Fibroblast of mammary gland (primary cell): ENCODE measurements around the gene UBR2.

ENCODE experiments used
- DNase-seq: peaks from one replicate; pipeline ENCODE4 v3.0.0-alpha.2; 2010; ENCODE audit warnings: low read depth
- H3K4me3 ChIP-seq: 2 replicates; pipeline ENCODE4 v1.5.1; 2011; ENCODE audit warnings: low read depth, mild to moderate bottlenecking, low read length, moderate library complexity; ENCODE audit not compliant: control insufficient read depth
- CTCF ChIP-seq: conservative IDR thresholded peaks from 2 replicates; pipeline ENCODE4 v1.5.1; 2011; ENCODE audit warnings: low read depth, low read length, inconsistent platforms; ENCODE audit not compliant: control insufficient read depth, insufficient read depth

Gene UBR2

GRCh38 chr6:42618105-42618504, 54.3 kb downstream of the UBR2 start:
- H3K4me3 ChIP-seq: no peak overlapping the region
- no peak for TF ChIP-seq CTCF
- DNase-seq: no peak

GRCh38 chr6:42618686-42619085, 54.9 kb downstream of the UBR2 start:
- no peak for TF ChIP-seq CTCF
- no peak overlapping the region for H3K4me3 ChIP-seq
- peak; percentile 94 for DNase-seq

- TF ChIP-seq CTCF: no peak
- DNase-seq: no peak
- no peak overlapping the region for H3K4me3 ChIP-seq
These were observed 56.1 kb downstream of the UBR2 start for GRCh38 chr6:42619963-42620362.

DNA sequence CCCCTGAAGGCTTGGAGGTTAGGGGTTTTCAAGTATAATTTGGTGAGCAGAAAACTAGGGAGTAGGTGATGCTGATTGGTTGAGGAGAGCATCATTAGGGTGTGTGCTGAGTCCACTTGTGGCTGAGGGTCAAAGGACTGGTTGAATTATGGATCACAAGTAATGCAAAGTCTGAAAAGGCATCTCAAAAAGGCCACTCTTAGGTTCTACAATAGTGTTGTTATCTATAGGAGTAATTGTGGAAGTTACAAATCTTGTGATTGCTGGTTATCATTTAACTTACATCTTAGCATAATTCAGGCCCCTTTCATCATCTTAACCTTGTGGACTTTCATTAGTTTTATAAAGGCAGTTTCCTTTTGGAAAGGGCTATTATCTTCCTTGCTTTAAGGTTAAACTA, 60.8 kb downstream of the UBR2 start:
- no peak for TF ChIP-seq CTCF
- no peak overlapping the region for H3K4me3 ChIP-seq
- peak; percentile 8 for DNase-seq

- no peak for DNase-seq
- no peak overlapping the region for H3K4me3 ChIP-seq
- TF ChIP-seq CTCF: no peak
These were observed 63.2 kb downstream of the UBR2 start for GRCh38 chr6:42627044-42627443.

DNA sequence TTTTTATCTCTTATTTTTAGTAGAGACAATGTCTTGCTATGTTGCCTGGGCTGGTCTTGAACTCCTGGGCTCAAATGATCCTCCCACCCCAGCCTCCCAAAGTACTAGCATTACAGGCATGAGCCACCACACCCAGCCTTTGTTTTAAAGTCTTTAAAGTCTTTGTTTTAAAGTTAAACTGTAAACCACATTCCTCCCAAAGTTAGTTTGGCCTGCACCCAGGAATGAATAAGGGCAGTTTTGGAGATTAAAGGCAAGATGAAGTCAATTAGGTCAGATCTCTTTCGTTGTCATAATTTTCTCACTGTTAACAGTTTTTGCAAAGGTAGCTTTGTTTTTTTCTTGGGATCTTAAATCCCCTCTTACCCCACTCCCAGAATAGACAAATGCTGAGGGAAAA, 63.8 kb downstream of the UBR2 start:
- H3K4me3 ChIP-seq: no peak overlapping the region

More for the DNA sequence above, 63.8 kb downstream of the UBR2 start:
- no peak for DNase-seq
- TF ChIP-seq CTCF: no peak
